Adrenal gland (tissue), 12 donors: ENCODE data around the gene PI4K2A. TPM values are rescaled to one million over a fixed set of nuclear protein-coding genes. Genes with fewer than 3 reads are reported as not detected.

ENCODE experiments used
- DNase-seq, 7 donors: peaks; one replicate each; pipeline ENCODE4 v3.0.0-alpha.2; 2019 to 2020
- H3K27ac ChIP-seq, 5 donors: fragments of 200-600 bp; sonication (generic) in 4 of 5; 1 replicate in 3 of 5; 2 replicates in 2 of 5; pipeline versions ENCODE4 v1.5.1 to v1.8.0; 2016 to 2020; ENCODE audit warnings: mild to moderate bottlenecking in 1 of 5
- H3K27me3 ChIP-seq: fragments of 200-600 bp; 2 replicates; pipeline ENCODE4 v1.8.0; 2021
- H3K36me3 ChIP-seq, 2 donors: fragments of 200-600 bp; replicated peaks in 1 of 2; 1 replicate in 1 of 2; 2 replicates in 1 of 2; pipeline versions ENCODE4 v1.5.1 to v1.8.0; 2018 to 2022
- H3K4me1 ChIP-seq, 2 donors: fragments of 200-600 bp; replicated peaks in 1 of 2; 1 replicate in 1 of 2; 2 replicates in 1 of 2; pipeline versions ENCODE4 v1.5.1 to v1.8.0; 2018 to 2021
- H3K4me3 ChIP-seq, 4 donors: fragments of 200-600 bp; sonication (generic) in 3 of 4; one replicate each; pipeline ENCODE4 v1.5.1; 2016 to 2018
- H3K9me3 ChIP-seq, 3 donors: fragments of 200-600 bp; sonication (generic) in 1 of 3; replicated peaks in 1 of 3; 1 replicate in 2 of 3; 2 replicates in 1 of 3; pipeline versions ENCODE4 v1.5.1 to v1.8.0; 2016 to 2021
- CTCF ChIP-seq, 6 experiments: fragments of 450-650 bp in 4 of 6; fragments of 200-600 bp in 2 of 6; sonication (generic) in 1 of 6; IDR thresholded peaks; 1 replicate in 5 of 6; 2 replicates in 1 of 6; pipeline versions ENCODE4 v1.5.1 to v1.8.0; 2016 to 2021; ENCODE audit warnings: antibody characterized with exemption in 6 of 6, mild to moderate bottlenecking in 2 of 6, moderate library complexity in 1 of 6
- POLR2A ChIP-seq, 2 donors: fragments of 450-650 bp; IDR thresholded peaks; one replicate each; pipeline ENCODE4 v1.6.1; 2017; ENCODE audit warnings: antibody characterized with exemption in 2 of 2, mild to moderate bottlenecking in 2 of 2, moderate library complexity in 1 of 2
- WGBS, 4 donors: extraction: QIAGEN DNeasy Blood & Tissue Kit in 2 of 4; methylation state at CpG; one replicate each; pipeline versions ENCODE4 v1.1.5 to v1.1.7; 2013 to 2017; 5-methylcytosine and 5-hydroxymethylcytosine counted together
- intact Hi-C, 2 donors: fragments of 100-400 bp; cut with DNase I; formaldehyde crosslinking; loops; one replicate each; pipeline versions ENCODE4 v1.14.1 to v1.15.0; 2022 to 2023
- polyA plus RNA-seq, 3 donors: library from polyadenylated mRNA; stranded (reverse); fragments of 200-250 nt in 2 of 3; fragments of 350-450 nt in 1 of 3; fragmentation: Illumina TruSeq in 1 of 3; extraction: RNeasy Lipid Tissue Mini Kit (QIAGEN cat#74804) in 1 of 3; gene quantifications; one replicate each; pipeline ENCODE4 v1.2.3, GENCODE V29; 2013 to 2014
- total RNA-seq, 9 donors: library from RNA; depleted of rRNA in 4 of 9; stranded (reverse); fragments of >200 nt in 4 of 9; fragments of 120-200 nt in 1 of 9; fragmentation: NEBNext Ultra II Directional in 1 of 9; extraction: Animal tissue kit (Norgen Biotek cat#: 25700) in 1 of 9; gene quantifications; one replicate each; pipeline versions ENCODE4 v1.1.0 to v1.2.4, GENCODE V29; 2013 to 2023
- donor health status: healthy with polysubstance abuse.
- donor health status: Bipolar disorder and iron deficiency.
- donor health status: DM: yes; HTN: yes; CAD: no.
- donor health status: DM: no; HTN: no; CAD: no.
- donor health status: DM: no; HTN: no; CAD: no.
- donor health status: DM: yes; HTN: yes; CAD: no.

PI4K2A gene
- total and polyA plus RNA-seq, 12 donors = 17.8 to 70.8 (median 40.9) TPM

DNA sequence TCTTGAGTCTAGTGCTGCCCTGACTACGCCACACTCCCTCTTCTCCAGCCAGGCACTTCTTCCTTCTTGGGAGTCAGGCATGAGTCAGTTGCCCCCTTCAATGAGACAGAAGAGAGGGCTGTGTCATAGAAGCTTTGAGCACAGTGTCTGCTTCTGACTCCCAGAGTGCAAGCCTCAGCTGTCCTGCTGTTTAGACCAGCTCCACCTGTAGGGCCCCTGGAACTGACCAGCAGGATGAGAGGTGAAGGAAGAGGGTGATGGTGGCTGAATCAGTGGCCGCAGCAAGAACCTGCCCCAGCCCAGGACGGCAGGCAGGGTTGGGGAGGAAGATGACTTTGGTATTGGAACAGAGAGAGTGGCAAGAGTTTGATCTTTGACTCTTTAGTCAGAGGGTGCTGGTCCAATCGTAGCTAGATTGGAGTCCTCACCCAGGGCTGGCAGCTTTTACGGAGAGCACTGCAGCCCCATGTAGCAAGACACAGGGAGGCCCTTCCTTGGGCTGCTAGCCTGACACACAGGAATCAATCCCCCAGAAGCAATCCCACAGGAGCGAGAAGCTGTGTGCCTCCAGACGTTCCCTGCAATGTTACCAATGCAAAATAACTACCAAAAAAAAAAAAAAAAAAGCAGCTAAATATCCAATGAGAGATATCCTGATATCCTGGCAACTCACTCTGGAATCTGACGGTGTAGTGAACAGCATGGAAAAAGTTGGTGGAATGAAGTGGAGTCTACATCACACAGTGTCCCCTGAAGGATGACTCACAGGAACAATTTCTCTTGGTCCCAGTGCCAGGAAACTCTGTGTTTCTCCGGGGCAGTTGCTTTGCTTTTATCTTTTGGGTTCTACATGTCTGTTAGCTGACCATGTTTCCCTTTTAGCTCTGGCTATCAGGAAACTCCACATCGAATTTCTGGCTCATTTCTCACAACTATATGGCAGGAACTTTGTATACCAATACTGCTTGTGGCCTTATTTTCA lies 44.1 kb upstream of the PI4K2A start:
- Histone ChIP-seq H3K27ac (peak overlapping the region; percentile 8 to 98 (median 79)), H3K36me3 (no peaks in the 10 kb centered on the region), H3K4me1 (peaks cover 12 to 20% of the 10 kb centered on the region in 2 donors), H3K9me3 (no peaks in the 10 kb centered on the region), H3K27me3 (no peaks in the 10 kb centered on the region), H3K4me3 (no peak overlapping the region)
- TF ChIP-seq CTCF (IDR thresholded peaks at IDR 0.05) (no peak), POLR2A (IDR thresholded peaks at IDR 0.05) (peak in 1 of 2 donors; percentile 42)
- intact Hi-C loops = no loop called here
- WGBS, 4 donors = 45 to 55% (median 49%) methylated on average over 10 of the region's 10 CpGs
- DNase-seq = peak; percentile 78 to 90 (median 84)

GRCh38 chr10:97597778-97598177 lies 42.7 kb upstream of the PI4K2A start:
- no peak overlapping the region for H3K4me3 ChIP-seq
- DNase-seq = no peak
- no peaks in the 10 kb centered on the region for H3K9me3 ChIP-seq
- H3K27ac ChIP-seq = peak overlapping the region in 1 of 5 donors; percentile 8
- TF ChIP-seq POLR2A (IDR thresholded peaks at IDR 0.05) = no peak
- no peaks in the 10 kb centered on the region for H3K36me3 ChIP-seq
- H3K4me1 ChIP-seq = peaks cover 12 to 27% of the 10 kb centered on the region in 2 donors
- 90 to 96% (median 94%) methylated on average over 2 of the region's 2 CpGs for WGBS, 4 donors
- intact Hi-C loops = no loop called here
- no peaks in the 10 kb centered on the region for H3K27me3 ChIP-seq

DNA sequence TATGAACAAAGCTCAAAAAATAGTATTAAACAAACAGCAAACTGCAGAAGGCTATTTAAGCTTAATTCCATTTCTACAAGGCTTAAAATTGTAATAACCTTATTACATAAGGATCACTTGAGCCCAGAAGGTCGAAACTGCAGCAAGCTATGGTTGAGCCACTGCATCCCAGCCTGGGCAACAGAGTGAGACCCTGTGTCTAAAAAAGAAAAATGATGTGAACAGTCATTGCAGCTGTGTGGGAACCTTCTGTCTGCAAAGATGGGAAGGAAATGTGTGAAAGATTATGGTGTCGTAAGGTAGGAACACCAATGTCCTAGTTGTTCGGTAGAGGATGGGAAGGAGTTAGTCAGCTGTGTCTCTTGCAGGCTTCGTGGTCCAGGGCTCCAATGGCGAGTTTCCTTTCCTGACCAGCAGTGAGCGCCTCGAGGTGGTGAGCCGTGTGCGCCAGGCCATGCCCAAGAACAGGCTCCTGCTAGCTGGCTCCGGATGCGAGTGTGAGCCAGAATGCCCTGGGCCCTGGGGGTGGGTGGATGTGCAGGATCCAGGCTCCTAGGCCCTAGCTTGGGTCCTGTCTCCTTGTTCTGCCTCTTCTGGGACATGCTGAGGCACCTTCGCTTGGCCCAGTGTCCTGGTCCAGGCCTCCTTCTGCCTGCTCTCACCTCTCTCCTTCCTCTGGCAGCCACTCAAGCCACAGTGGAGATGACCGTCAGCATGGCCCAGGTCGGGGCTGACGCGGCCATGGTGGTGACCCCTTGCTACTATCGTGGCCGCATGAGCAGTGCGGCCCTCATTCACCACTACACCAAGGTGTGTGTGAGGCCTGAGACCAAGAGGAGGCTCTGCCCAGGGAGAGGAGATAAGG lies 41.8 kb upstream of the PI4K2A start:
- intact Hi-C loops = no loop called here
- Histone ChIP-seq H3K27ac (no peak overlapping the region), H3K4me3 (no peak overlapping the region), H3K36me3 (no peaks in the 10 kb centered on the region), H3K9me3 (no peaks in the 10 kb centered on the region), H3K27me3 (no peaks in the 10 kb centered on the region), H3K4me1 (peaks cover 12 to 27% of the 10 kb centered on the region in 2 donors)
- TF ChIP-seq POLR2A (IDR thresholded peaks at IDR 0.05) = no peak
- no peak for TF ChIP-seq CTCF (IDR thresholded peaks at IDR 0.05)
- 92 to 95% (median 93%) methylated on average over 11 to 19 of the region's 19 CpGs for WGBS, 4 donors
- DNase-seq = no peak

DNA sequence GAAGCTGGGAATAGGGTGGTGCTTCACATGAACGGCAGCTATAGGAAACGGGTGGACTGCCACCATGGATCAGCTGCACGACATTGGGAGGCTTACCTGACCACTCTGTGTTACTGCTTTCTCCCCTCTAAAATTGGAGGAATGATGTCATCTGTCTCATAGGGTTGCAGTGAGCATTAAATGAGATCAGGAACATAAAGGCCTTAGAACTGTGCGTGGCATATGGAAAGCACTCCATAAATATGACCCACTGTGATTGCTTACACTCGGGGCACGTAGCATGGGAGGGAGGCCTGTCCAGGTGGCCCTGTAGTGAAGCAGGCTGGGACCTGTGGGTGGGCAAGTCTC lies 41.2 kb upstream of the PI4K2A start:
- Histone ChIP-seq H3K9me3 (no peaks in the 10 kb centered on the region), H3K4me1 (peaks cover 12 to 27% of the 10 kb centered on the region in 2 donors), H3K4me3 (no peak overlapping the region), H3K36me3 (no peaks in the 10 kb centered on the region), H3K27ac (no peak overlapping the region), H3K27me3 (no peaks in the 10 kb centered on the region)
- DNase-seq = no peak
- 93 to 97% (median 94%) methylated on average over 6 of the region's 6 CpGs for WGBS, 4 donors
- TF ChIP-seq CTCF (IDR thresholded peaks at IDR 0.05) = no peak
- TF ChIP-seq POLR2A (IDR thresholded peaks at IDR 0.05) = no peak
- intact Hi-C loops = no loop called here
